Measurements from ENCODE around the gene NGB. TPM values are rescaled to one million over a fixed set of nuclear protein-coding genes. Genes with fewer than 3 reads are reported as not detected.
A peak's percentile ranks its signal among the peaks of the same experiment; 100 is the strongest.

The NGB gene
- total RNA-seq, 1 donor = not detected

- no peak overlapping the region for H3K4me3 ChIP-seq (ENCODE audit: low read depth, low read length)
- TF ChIP-seq, protein P1, sequence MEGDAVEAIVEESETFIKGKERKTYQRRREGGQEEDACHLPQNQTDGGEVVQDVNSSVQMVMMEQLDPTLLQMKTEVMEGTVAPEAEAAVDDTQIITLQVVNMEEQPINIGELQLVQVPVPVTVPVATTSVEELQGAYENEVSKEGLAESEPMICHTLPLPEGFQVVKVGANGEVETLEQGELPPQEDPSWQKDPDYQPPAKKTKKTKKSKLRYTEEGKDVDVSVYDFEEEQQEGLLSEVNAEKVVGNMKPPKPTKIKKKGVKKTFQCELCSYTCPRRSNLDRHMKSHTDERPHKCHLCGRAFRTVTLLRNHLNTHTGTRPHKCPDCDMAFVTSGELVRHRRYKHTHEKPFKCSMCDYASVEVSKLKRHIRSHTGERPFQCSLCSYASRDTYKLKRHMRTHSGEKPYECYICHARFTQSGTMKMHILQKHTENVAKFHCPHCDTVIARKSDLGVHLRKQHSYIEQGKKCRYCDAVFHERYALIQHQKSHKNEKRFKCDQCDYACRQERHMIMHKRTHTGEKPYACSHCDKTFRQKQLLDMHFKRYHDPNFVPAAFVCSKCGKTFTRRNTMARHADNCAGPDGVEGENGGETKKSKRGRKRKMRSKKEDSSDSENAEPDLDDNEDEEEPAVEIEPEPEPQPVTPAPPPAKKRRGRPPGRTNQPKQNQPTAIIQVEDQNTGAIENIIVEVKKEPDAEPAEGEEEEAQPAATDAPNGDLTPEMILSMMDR (IDR thresholded peaks at IDR 0.05; ENCODE audit: insufficient read depth, low read length) = no peak
- peak; percentile 45 for DNase-seq (ENCODE audit: low read depth)
These were observed 36.0 kb upstream of the NGB start for GRCh38 chr14:77306851-77307496.

GRCh38 chr14:77306416-77306815 lies 35.4 kb upstream of the NGB start:
- no peak overlapping the region for H3K4me3 ChIP-seq (ENCODE audit: low read depth, low read length)
- no peak for DNase-seq (ENCODE audit: low read depth)
- TF ChIP-seq, protein P1 (IDR thresholded peaks at IDR 0.05; ENCODE audit: insufficient read depth, low read length) = no peak

DNA sequence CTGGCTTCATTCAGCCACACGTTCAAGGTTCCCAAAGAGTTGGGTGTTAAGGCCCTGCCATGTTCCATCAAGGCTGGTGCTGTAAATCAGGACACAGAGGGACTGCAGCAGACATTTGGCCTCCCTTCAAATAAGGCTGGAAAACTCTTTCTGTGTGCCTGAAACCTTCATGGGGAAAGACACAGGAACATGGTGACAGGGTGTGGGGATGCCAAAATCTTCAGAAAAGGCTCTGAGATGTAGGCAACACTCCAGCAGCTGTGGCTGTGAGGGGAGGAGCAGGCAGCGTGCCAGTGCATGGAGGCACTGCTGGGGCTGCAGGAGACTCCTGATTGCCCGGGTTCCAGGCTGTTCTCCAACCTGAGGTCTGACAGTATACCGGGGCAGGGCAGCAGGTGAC lies 34.7 kb upstream of the NGB start:
- TF ChIP-seq, protein P1 (IDR thresholded peaks at IDR 0.05; ENCODE audit: insufficient read depth, low read length) = no peak
- H3K4me3 ChIP-seq (ENCODE audit: low read depth, low read length) = no peak overlapping the region
- DNase-seq (ENCODE audit: low read depth) = no peak

GRCh38 chr14:77303417-77304156 lies 32.6 kb upstream of the NGB start:
- peak; percentile 86 for DNase-seq (ENCODE audit: low read depth)
- TF ChIP-seq, protein P1 (IDR thresholded peaks at IDR 0.05; ENCODE audit: insufficient read depth, low read length) = no peak
- H3K4me3 ChIP-seq (ENCODE audit: low read depth, low read length) = no peak overlapping the region

- no peak overlapping the region for H3K4me3 ChIP-seq (ENCODE audit: low read depth, low read length)
- TF ChIP-seq, protein P1 (IDR thresholded peaks at IDR 0.05; ENCODE audit: insufficient read depth, low read length) = no peak
- peak; percentile 34 for DNase-seq (ENCODE audit: low read depth)
These were observed 31.9 kb upstream of the NGB start for GRCh38 chr14:77302926-77303325.

GRCh38 chr14:77301103-77301502 lies 30.1 kb upstream of the NGB start:
- TF ChIP-seq, protein P1 (IDR thresholded peaks at IDR 0.05; ENCODE audit: insufficient read depth, low read length) = peak; percentile 90
- peak; percentile 88 for DNase-seq (ENCODE audit: low read depth)
- no peak overlapping the region for H3K4me3 ChIP-seq (ENCODE audit: low read depth, low read length)

All from fibroblast of the aortic adventitia (primary cell).